Measurements from ENCODE around the gene SCD.

DNA sequence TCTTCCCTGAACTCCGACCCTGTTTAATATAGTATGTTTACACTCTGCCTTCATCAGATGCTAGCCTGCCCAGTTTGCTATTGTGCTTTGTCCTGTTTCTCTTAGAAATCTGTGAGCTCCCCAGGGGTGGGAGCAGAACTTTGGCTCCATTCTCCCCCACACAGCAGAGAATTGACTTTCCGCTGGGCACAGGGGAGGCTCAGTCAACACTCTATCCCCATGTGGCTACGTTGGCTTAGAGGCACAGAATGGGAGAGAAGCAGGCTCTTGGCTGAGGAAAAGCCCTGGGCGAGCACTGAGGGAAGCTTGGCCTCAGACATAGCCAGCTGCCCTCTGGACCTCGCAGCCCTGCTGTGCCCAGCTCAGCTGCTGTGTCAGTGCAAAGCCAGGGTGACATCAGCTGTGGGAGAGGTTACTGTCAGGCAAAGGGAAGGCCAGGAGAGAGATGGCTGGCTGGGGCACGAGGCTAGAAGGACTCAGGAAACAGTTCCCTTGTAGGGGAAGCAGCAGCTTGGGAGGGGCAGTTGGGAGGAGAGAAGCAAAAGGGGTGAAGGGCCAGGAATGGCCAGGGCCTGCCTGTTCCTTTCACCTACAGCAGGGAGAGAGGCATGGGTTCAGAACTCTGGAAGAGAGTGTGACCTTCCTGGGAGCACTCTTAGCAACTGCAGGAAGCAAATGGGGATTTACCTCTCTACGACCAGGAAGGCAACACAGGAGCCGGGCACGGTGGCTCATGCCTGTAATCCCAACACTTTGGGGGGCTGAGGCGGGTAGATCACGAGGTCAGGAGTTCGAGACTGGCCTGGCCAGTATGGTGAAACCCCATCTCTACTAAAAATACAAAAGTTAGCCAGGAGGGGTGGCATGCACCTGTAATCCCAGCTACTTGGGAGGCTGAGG lies 5.8 kb upstream of the SCD start:
- TF ChIP-seq, protein P1, sequence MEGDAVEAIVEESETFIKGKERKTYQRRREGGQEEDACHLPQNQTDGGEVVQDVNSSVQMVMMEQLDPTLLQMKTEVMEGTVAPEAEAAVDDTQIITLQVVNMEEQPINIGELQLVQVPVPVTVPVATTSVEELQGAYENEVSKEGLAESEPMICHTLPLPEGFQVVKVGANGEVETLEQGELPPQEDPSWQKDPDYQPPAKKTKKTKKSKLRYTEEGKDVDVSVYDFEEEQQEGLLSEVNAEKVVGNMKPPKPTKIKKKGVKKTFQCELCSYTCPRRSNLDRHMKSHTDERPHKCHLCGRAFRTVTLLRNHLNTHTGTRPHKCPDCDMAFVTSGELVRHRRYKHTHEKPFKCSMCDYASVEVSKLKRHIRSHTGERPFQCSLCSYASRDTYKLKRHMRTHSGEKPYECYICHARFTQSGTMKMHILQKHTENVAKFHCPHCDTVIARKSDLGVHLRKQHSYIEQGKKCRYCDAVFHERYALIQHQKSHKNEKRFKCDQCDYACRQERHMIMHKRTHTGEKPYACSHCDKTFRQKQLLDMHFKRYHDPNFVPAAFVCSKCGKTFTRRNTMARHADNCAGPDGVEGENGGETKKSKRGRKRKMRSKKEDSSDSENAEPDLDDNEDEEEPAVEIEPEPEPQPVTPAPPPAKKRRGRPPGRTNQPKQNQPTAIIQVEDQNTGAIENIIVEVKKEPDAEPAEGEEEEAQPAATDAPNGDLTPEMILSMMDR (IDR thresholded peaks at IDR 0.05), result no peak
- TF ChIP-seq POLR2A (IDR thresholded peaks at IDR 0.05), result no peak

Measured in testis (tissue), 2 donors.